ENCODE measurements around the gene ANKIB1.

DNA sequence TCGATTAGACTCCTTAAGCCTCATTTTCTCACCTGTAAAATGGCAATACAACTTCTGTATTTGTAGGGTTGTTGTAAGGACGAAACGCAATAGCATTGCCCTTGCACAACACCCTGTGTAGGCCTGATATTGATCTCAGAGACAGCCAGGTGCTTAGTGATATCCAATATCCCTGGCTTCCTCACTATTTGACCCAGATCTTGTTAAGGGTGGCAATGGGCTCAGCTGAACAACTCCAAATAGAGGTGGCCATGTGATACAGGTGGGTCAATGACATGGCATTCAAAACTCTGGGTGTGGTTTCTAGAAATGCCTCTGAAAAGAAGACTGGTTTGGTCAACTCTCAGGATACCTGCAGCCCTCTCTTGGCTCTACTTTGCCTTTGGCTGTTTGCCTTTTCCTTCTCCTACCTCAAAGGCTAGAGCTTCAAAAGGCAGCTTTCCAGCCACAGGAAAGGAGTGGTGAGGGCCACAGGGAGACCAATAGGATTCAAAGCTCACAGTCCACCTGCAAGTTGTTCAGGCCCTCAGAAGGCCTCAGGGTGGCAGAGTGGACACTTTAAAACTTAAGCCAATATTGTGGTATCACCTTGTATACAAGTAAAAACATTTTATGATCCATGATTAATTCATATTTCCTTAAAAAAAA lies 186.6 kb downstream of the ANKIB1 start:
- TF ChIP-seq, protein P1, sequence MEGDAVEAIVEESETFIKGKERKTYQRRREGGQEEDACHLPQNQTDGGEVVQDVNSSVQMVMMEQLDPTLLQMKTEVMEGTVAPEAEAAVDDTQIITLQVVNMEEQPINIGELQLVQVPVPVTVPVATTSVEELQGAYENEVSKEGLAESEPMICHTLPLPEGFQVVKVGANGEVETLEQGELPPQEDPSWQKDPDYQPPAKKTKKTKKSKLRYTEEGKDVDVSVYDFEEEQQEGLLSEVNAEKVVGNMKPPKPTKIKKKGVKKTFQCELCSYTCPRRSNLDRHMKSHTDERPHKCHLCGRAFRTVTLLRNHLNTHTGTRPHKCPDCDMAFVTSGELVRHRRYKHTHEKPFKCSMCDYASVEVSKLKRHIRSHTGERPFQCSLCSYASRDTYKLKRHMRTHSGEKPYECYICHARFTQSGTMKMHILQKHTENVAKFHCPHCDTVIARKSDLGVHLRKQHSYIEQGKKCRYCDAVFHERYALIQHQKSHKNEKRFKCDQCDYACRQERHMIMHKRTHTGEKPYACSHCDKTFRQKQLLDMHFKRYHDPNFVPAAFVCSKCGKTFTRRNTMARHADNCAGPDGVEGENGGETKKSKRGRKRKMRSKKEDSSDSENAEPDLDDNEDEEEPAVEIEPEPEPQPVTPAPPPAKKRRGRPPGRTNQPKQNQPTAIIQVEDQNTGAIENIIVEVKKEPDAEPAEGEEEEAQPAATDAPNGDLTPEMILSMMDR (IDR thresholded peaks at IDR 0.05; ENCODE audit: insufficient read depth, low read length): no peak
- TF ChIP-seq GABPA (IDR thresholded peaks at IDR 0.05; ENCODE audit: low read depth) (no peak), REST (IDR thresholded peaks at IDR 0.05; ENCODE audit: insufficient replicate concordance, low read depth) (no peak), POLR2AphosphoS5 (IDR thresholded peaks at IDR 0.05; ENCODE audit: low read depth) (no peak), SPI1 (IDR thresholded peaks at IDR 0.05; ENCODE audit: borderline replicate concordance, low read depth) (no peak)

Data from HL-60 (cell line).